GM19238 (cell line): ENCODE measurements around the gene DNAJB13.
"Not testable (repeated sequence)": the region's sequence is repeated elsewhere in the genome, so short reads cannot be mapped to it uniquely, and the experiment has no call there.

Experiments
- DNase-seq: peaks from one replicate; pipeline ENCODE4 v3.0.0; 2011; ENCODE audit warnings: low spot score; ENCODE audit not compliant: insufficient read length

The DNAJB13 gene

GRCh38 chr11:73976451-73977151 is 25.8 kb downstream of the DNAJB13 start:
- no peak for DNase-seq

GRCh38 chr11:73977856-73978519 is 27.2 kb downstream of the DNAJB13 start:
- no peak for DNase-seq

- DNase-seq, result no peak
Measured at GRCh38 chr11:73978576-73979086, 27.8 kb downstream of the DNAJB13 start.

- DNase-seq, result peak; percentile 90
Measured at GRCh38 chr11:73980001-73980961, 29.5 kb downstream of the DNAJB13 start.

GRCh38 chr11:73981051-73981805 is 30.4 kb downstream of the DNAJB13 start:
- no peak for DNase-seq

GRCh38 chr11:73982595-73982989 is 31.8 kb downstream of the DNAJB13 start, which contains the start of gene UCP2:
UCP2 (minus strand) TSS chr11:73982843; CDS start chr11:73978378, 4,465 bp downstream.
- DNase-seq, result peak; percentile 64

- DNase-seq, result peak; percentile 94
Measured at GRCh38 chr11:73982990-73983740, 32.3 kb downstream of the DNAJB13 start.

GRCh38 chr11:73983741-73984538 is 33.1 kb downstream of the DNAJB13 start:
- DNase-seq, result no peak

- DNase-seq, result not testable (repeated sequence)
Measured at GRCh38 chr11:73985661-73986060, 34.8 kb downstream of the DNAJB13 start.

- no peak for DNase-seq
Measured at GRCh38 chr11:73988227-73988626, 37.4 kb downstream of the DNAJB13 start.

GRCh38 chr11:73989156-73989555 is 38.3 kb downstream of the DNAJB13 start:
- no peak for DNase-seq

- DNase-seq, result no peak
Measured at GRCh38 chr11:73990730-73991129, 39.9 kb downstream of the DNAJB13 start.

- no peak for DNase-seq
Measured at GRCh38 chr11:73991471-73992006, 40.7 kb downstream of the DNAJB13 start.

GRCh38 chr11:73995247-73995646 is 44.4 kb downstream of the DNAJB13 start:
- no peak for DNase-seq

GRCh38 chr11:73995731-73996130 is 44.9 kb downstream of the DNAJB13 start:
- no peak for DNase-seq

GRCh38 chr11:73996161-73996747 is 45.4 kb downstream of the DNAJB13 start:
- DNase-seq, result no peak

GRCh38 chr11:73997120-73997770 is 46.4 kb downstream of the DNAJB13 start:
- DNase-seq, result no peak
